GM12878 (cell line): ENCODE results near the gene DEFB123.

ENCODE experiments used
- ATF2 ChIP-seq: IDR thresholded peaks from 2 replicates; pipeline ENCODE4 v1.6.1; 2012; ENCODE audit warnings: low read length, inconsistent platforms
- CTCF ChIP-seq, 3 experiments: IDR thresholded peaks in 2 of 3; conservative IDR thresholded peaks in 1 of 3; 2 replicates each; pipeline ENCODE4 v1.5.1; 2011; ENCODE audit warnings: low read depth in 3 of 3, low read length in 3 of 3, mild to moderate bottlenecking in 3 of 3, control low read depth in 2 of 3, moderate library complexity in 2 of 3, inconsistent platforms in 1 of 3, mixed read lengths in 1 of 3; ENCODE audit not compliant: control insufficient read depth in 2 of 3, insufficient read depth in 1 of 3; ENCODE audit errors: extremely low read depth in 1 of 3
- EZH2 ChIP-seq: IDR thresholded peaks from 2 replicates; pipeline ENCODE4 v1.6.1; 2012; ENCODE audit warnings: low read depth, mild to moderate bottlenecking, control low read depth, inconsistent platforms, low read length, borderline replicate concordance; ENCODE audit not compliant: control insufficient read depth
- ZNF622 ChIP-seq: fragments of 450-650 bp; IDR thresholded peaks from 2 replicates; pipeline ENCODE4 v1.6.1; 2017; ENCODE audit warnings: mild to moderate bottlenecking, inconsistent platforms

GRCh38 chr20:31474758-31475427, 34.5 kb downstream of the DEFB123 start, which contains the start of the genes DEFB124 and REM1:
- no peak for TF ChIP-seq CTCF (IDR thresholded peaks at IDR 0.05 in 2 of 3, conservative IDR thresholded peaks at IDR 0.05 in 1 of 3; ENCODE audit: control insufficient read depth in 2 of 3, extremely low read depth in 1 of 3, insufficient read depth in 1 of 3, low read depth in 3 of 3, low read length in 3 of 3)
- no peak for TF ChIP-seq EZH2
- no peak for TF ChIP-seq ZNF622
- no peak for TF ChIP-seq ATF2
